HUES6 (cell line): ENCODE results near the gene PRRC1.

Source experiments
- H3K27ac ChIP-seq: 2 replicates; pipeline ENCODE4 v1.7.0; 2013; ENCODE audit warnings: low read depth, mild to moderate bottlenecking, low read length, inconsistent platforms
- H3K27me3 ChIP-seq: 2 replicates; pipeline ENCODE4 v1.6.1; 2013; ENCODE audit warnings: low read length; ENCODE audit not compliant: control insufficient read depth, insufficient read depth
- H3K36me3 ChIP-seq: 2 replicates; pipeline ENCODE4 v1.6.1; 2013; ENCODE audit warnings: low read length; ENCODE audit not compliant: control insufficient read depth, insufficient read depth
- H3K4me1 ChIP-seq: 2 replicates; pipeline ENCODE4 v1.6.1; 2013; ENCODE audit warnings: low read length; ENCODE audit not compliant: control insufficient read depth, insufficient read depth
- H3K4me3 ChIP-seq: 2 replicates; pipeline ENCODE4 v1.5.1; 2013; ENCODE audit warnings: low read depth, low read length
- H3K9ac ChIP-seq: one replicate; pipeline ENCODE4 v1.6.1; 2013; ENCODE audit warnings: mild to moderate bottlenecking, low read length
- H3K9me3 ChIP-seq: 2 replicates; pipeline ENCODE4 v1.6.1; 2013; ENCODE audit warnings: low read depth, low read length; ENCODE audit not compliant: control insufficient read depth, insufficient read depth

PRRC1 gene

DNA sequence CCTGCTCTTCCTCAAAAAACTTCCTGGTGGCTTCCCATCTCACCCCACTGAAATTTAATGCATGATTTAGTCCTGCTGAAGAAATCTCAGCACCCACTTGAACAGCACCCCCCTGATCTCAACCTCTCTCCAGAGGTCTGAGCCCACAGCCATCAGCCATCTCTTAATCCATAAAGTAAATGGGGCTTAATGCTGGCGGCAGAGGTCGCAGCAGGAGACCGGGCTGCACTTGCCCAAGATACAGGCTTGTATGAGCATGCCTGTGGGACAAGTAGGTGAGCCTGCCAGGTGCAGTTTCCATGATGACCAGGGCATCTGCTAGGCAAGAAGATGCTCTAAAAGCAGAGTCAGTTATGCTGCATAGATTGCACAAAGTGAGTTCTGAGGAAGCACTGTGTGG, 79.1 kb downstream of the PRRC1 start:
- Histone ChIP-seq H3K27ac (no peak overlapping the region), H3K9me3 (no peaks in the 10 kb centered on the region), H3K9ac (no peak overlapping the region), H3K36me3 (no peaks in the 10 kb centered on the region), H3K4me3 (no peak overlapping the region), H3K27me3 (no peaks in the 10 kb centered on the region), H3K4me1 (peaks cover 7% of the 10 kb centered on the region; the same call in 1 of the 2 replicates)

- peaks cover 15% of the 10 kb centered on the region for H3K4me1 ChIP-seq
- H3K9ac ChIP-seq: no peak overlapping the region
- no peak overlapping the region for H3K4me3 ChIP-seq
- no peak overlapping the region for H3K27ac ChIP-seq
- no peaks in the 10 kb centered on the region for H3K36me3 ChIP-seq
- H3K9me3 ChIP-seq: no peaks in the 10 kb centered on the region
- no peaks in the 10 kb centered on the region for H3K27me3 ChIP-seq
Observed at GRCh38 chr5:127599320-127599719, 81.9 kb downstream of the PRRC1 start.

DNA sequence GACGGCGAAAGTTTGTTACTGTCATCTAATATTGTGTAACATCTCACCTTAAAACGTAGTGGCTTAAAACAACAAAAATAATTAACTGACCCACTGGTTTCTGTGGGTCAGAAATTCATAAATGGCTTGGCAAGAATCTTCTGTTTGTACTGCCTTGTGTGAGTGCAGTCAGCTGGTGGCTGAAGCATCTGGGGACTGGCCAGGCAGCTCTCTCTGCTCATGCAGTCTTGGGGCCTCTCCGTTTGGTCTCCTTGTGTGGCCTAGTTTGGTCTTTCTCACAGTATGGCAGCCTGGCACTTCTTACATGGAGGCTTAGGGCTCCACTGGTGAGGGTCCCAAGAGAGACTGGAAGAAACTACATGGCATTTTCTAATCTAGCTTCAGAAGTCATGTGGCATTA, 82.4 kb downstream of the PRRC1 start:
- Histone ChIP-seq H3K4me1 (peaks cover 15% of the 10 kb centered on the region), H3K27ac (no peak overlapping the region), H3K9ac (no peak overlapping the region), H3K27me3 (no peaks in the 10 kb centered on the region), H3K4me3 (no peak overlapping the region), H3K9me3 (no peaks in the 10 kb centered on the region), H3K36me3 (no peaks in the 10 kb centered on the region)

GRCh38 chr5:127601111-127601510, 83.7 kb downstream of the PRRC1 start:
- Histone ChIP-seq H3K4me1 (peaks cover 10% of the 10 kb centered on the region), H3K9me3 (no peaks in the 10 kb centered on the region), H3K36me3 (no peaks in the 10 kb centered on the region), H3K9ac (no peak overlapping the region), H3K4me3 (no peak overlapping the region), H3K27ac (no peak overlapping the region), H3K27me3 (no peaks in the 10 kb centered on the region)

GRCh38 chr5:127601601-127602000, 84.2 kb downstream of the PRRC1 start:
- no peak overlapping the region for H3K9ac ChIP-seq
- no peaks in the 10 kb centered on the region for H3K27me3 ChIP-seq

DNA sequence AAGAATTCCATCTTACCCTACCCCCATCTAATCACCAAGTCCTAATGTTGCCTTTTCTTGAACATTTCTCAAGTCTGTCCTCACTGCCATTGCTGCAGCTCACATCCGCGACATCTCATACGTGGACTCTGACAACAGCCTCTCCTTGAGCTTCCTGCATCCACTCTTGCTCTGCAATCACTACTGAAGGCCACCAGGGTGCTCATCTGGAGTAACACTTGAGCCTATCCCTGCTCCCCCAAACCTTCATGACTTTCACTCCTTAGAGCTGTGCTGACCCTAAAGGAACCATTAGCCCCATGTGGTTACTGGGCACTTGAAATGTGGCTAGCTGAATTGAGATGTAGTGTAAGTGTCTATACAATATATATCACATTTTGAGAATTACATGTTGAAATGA, 85.0 kb downstream of the PRRC1 start:
- Histone ChIP-seq H3K27me3 (no peaks in the 10 kb centered on the region), H3K27ac (no peak overlapping the region), H3K4me3 (no peak overlapping the region), H3K36me3 (no peaks in the 10 kb centered on the region), H3K4me1 (peaks cover 7% of the 10 kb centered on the region), H3K9me3 (no peaks in the 10 kb centered on the region), H3K9ac (no peak overlapping the region)

More at GRCh38 chr5:127601601-127602000, 84.2 kb downstream of the PRRC1 start:
- Histone ChIP-seq H3K4me1 (peaks cover 7% of the 10 kb centered on the region), H3K27ac (no peak overlapping the region), H3K36me3 (no peaks in the 10 kb centered on the region), H3K4me3 (no peak overlapping the region), H3K9me3 (no peaks in the 10 kb centered on the region)

GRCh38 chr5:127602896-127603844, 85.7 kb downstream of the PRRC1 start:
- peaks cover 7% of the 10 kb centered on the region for H3K4me1 ChIP-seq
- H3K27me3 ChIP-seq: no peaks in the 10 kb centered on the region
- no peak overlapping the region for H3K4me3 ChIP-seq
- H3K9ac ChIP-seq: no peak overlapping the region
- peak overlapping the region; percentile 35; the same call in 1 of the 2 replicates for H3K27ac ChIP-seq
- no peaks in the 10 kb centered on the region for H3K36me3 ChIP-seq
- H3K9me3 ChIP-seq: no peaks in the 10 kb centered on the region
